ENCODE results near the gene TRIAP1. TPM values are rescaled to one million over a fixed set of nuclear protein-coding genes. Genes with fewer than 3 reads are reported as not detected.

TRIAP1 gene
- polyA plus RNA-seq, 3 donors, result 29.0 to 34.4 (median 29.1) TPM

GRCh38 chr12:120439646-120440247 lies 6.4 kb downstream of the TRIAP1 start:
- WGBS, 3 donors, result 14 to 22% (median 15%) methylated on average over 6 of the region's 6 CpGs
- no peak overlapping the region for H3K27ac ChIP-seq (ENCODE audit: low read depth, low read length)

- H3K27ac ChIP-seq (ENCODE audit: low read depth, low read length), result no peak overlapping the region
- 23 to 45% (median 40%) methylated on average over 17 of the region's 17 CpGs for WGBS, 3 donors
These were observed 7.5 kb downstream of the TRIAP1 start for GRCh38 chr12:120438495-120439198.

GRCh38 chr12:120437735-120438494 lies 8.3 kb downstream of the TRIAP1 start, which contains the start of gene COX6A1:
Gene COX6A1 (plus strand): TSS chr12:120438113. CDS start chr12:120438127, 14 bp downstream.
- 0 to 1% (median 0%) methylated on average over 58 to 59 of the region's 59 CpGs for WGBS, 3 donors
- H3K27ac ChIP-seq (ENCODE audit: low read depth, low read length), result no peak within 1 kb of the TSS

GRCh38 chr12:120432772-120433525 lies 13.2 kb downstream of the TRIAP1 start:
- no peak overlapping the region for H3K27ac ChIP-seq (ENCODE audit: low read depth, low read length)
- 57 to 68% (median 59%) methylated on average over 10 of the region's 10 CpGs for WGBS, 3 donors

GRCh38 chr12:120429368-120429767 lies 16.8 kb downstream of the TRIAP1 start:
- H3K27ac ChIP-seq (ENCODE audit: low read depth, low read length), result no peak overlapping the region
- 62 to 83% (median 62%) methylated on average over 7 of the region's 7 CpGs for WGBS, 3 donors

- H3K27ac ChIP-seq (ENCODE audit: low read depth, low read length), result no peak overlapping the region
- WGBS, 3 donors, result 60 to 69% (median 61%) methylated on average over 8 of the region's 8 CpGs
These were observed 17.5 kb downstream of the TRIAP1 start for GRCh38 chr12:120428597-120429229.

- 70 to 78% (median 75%) methylated on average over 3 of the region's 3 CpGs for WGBS, 3 donors
- no peak overlapping the region for H3K27ac ChIP-seq (ENCODE audit: low read depth, low read length)
These were observed 20.4 kb downstream of the TRIAP1 start for GRCh38 chr12:120425797-120426196.

- no peak overlapping the region for H3K27ac ChIP-seq (ENCODE audit: low read depth, low read length)
- 52 to 82% (median 56%) methylated on average over 7 of the region's 7 CpGs for WGBS, 3 donors
These were observed 23.2 kb downstream of the TRIAP1 start for GRCh38 chr12:120422892-120423456.

DNA sequence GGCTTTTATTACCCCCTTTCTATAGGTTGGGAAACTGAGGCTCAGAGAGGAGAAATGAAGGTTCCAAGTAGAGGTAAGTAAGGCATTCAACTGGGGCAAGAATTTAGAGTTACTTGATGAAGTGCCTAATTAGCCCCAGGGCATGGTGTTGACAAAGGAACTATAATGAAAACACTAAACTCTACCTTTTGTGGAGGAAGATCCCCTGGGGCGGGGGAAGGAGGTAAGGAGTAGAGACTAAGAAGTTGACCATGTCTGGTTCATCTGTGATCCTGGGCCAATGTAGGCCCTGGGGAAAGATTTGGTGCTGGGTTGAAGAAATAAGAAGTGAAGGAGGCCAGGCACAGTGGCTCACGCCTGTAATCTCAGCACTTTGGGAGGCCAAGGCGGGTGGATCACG lies 24.5 kb downstream of the TRIAP1 start:
- WGBS, 3 donors, result 84 to 91% (median 85%) methylated on average over 4 of the region's 4 CpGs
- no peak overlapping the region for H3K27ac ChIP-seq (ENCODE audit: low read depth, low read length)

- no peak overlapping the region for H3K27ac ChIP-seq (ENCODE audit: low read depth, low read length)
- WGBS, 3 donors, result 88 to 95% (median 91%) methylated on average over 4 of the region's 4 CpGs
These were observed 28.1 kb downstream of the TRIAP1 start for GRCh38 chr12:120417917-120418580.

DNA sequence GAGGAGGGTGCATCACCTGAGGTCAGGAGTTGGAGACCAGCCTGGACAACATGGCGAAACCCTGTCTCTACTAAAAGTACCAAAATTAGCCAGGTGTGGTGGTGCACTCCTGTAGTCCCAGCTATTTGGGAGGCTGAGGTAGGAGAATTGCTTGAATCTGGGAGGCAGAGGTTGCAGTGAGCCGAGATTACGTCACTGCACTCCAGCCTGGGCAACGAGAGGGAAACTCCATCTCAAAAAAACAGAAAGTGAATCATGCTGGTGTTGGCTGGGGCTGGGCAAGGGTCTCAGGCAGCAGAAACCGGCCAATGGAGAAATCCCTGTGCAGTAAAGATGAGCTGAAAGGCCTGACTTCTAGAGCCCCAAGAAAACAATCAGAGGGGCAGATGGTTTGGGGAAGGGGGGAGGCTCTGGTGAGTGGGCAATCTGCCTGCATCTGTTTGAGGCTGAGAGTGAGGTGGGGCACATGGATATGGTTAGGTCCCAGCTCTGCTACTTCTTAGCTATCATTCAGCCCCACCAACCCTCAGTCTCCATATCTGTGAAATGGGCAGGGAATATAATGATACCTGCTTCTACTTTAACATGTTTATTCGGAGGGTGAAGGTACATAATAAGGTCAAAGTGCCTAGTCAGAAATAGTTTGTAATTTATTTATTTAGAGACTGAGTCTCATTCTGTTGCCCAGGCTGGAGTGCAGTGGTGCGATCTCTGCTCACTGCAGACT lies 29.5 kb downstream of the TRIAP1 start:
- whole genome bisulfite sequencing, 3 donors, result 79 to 87% (median 79%) methylated on average over 7 of the region's 7 CpGs

DNA sequence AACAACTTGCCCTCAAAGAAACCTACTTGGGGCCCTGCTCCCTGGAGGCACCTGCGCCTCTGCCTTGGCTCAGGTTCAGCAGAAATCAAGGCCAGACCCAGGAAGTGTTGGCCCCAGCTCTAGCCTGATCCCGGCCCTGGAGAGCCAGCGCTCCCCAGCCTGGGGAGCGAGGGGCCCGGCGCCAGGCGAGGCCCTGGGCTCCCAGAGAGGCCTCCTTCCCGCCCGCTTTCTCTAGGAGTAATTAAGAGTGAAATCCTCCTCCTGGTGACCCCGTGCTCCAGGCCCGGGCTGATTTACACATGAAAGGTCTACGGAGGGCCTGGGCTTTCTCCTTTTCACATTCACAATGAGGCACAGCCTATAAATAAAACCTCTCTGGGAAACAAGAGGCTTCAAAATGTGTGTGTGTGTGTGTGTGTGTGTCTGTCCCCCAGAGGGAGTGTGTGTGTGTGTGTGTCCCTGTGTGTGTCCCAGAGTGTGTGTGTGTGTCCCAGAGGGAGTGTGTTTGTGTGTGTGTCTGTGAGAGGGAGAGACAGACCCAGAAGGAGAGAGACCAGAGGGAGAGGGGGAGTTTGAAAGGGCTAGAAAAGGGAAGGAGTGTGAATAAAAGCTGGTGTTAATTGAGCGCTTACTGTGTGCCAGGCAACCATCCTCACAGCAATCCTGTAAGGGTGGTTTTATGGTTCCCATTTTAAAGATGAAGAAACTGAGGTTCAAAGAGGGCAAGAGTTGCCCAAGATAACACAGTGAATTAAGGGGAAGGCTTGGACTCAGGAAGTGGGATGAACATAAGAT lies 32.1 kb downstream of the TRIAP1 start:
- 25 to 61% (median 55%) methylated on average over 13 of the region's 13 CpGs for WGBS, 3 donors
- no peak overlapping the region for H3K27ac ChIP-seq (ENCODE audit: low read depth, low read length)

More for the DNA sequence above, 29.5 kb downstream of the TRIAP1 start:
- no peak overlapping the region for H3K27ac ChIP-seq (ENCODE audit: low read depth, low read length)

GRCh38 chr12:120412421-120412820 lies 33.8 kb downstream of the TRIAP1 start:
- 77 to 88% (median 82%) methylated on average over 7 of the region's 7 CpGs for WGBS, 3 donors
- H3K27ac ChIP-seq (ENCODE audit: low read depth, low read length), result no peak overlapping the region

DNA sequence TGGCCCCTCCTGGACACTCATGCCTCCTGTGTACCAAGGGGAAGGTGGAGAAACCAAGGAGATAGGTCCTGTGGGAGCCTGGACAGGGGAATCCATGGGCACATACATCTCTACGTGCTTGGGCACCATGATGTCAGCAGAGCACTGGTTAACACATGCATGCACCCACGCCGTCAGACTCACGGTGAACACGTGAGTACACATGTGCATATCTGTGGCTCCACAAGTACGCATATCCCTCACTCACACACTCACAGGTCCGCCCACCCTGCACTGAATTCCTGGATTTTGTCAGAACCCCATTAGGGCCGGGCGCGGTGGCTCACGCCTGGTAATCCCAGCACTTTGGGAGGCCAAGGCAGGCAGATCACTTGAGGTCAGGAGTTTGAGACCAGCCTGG lies 37.4 kb downstream of the TRIAP1 start:
- 94 to 97% (median 96%) methylated on average over 11 of the region's 11 CpGs for WGBS, 3 donors
- no peak overlapping the region for H3K27ac ChIP-seq (ENCODE audit: low read depth, low read length)

DNA sequence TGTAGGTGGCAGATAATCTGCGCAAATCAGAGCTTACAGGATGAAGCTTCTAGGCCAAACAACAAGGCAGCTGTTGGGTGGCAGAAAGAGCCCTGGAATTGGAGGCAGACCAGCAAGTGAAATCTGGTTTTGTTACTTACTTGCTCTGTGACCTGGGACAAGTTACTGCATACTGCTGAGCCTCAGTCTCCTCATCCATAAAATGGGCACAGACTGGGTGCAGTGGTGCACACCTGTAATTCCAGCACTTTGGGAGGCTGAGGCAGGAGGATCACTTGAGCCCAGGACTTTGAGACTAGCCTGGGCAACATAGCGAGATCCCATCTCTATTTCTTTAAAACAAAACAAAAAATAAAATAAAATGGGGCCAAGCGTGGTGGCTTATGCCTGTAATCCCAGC lies 39.6 kb downstream of the TRIAP1 start:
- whole genome bisulfite sequencing, 3 donors, result 93 to 95% (median 94%) methylated on average over 3 of the region's 3 CpGs
- no peak overlapping the region for H3K27ac ChIP-seq (ENCODE audit: low read depth, low read length)

DNA sequence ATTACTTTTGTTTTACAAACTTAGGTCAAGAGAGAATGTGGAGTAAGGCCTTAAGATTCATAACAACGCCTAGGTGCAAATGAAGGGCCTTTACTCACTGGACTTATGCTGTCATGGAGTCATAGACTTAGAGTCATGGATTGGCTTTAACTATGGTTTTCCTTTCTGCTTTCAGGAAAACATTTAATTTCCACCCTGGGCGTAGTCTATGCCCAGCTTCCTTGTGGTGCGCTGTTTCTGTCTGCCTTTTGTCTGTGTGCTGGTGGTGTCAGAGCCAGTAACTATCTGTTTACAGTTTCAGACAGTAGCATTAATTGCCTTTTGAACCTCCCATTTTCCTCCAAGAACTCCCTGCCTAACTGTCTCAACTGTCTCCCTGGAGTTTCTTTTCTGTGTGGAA lies 40.1 kb downstream of the TRIAP1 start:
- 68 to 87% (median 74%) methylated on average over 3 of the region's 3 CpGs for WGBS, 3 donors
- H3K27ac ChIP-seq (ENCODE audit: low read depth, low read length), result no peak overlapping the region

All from adipose tissue (tissue), 3 donors.